K562 (cell line): ENCODE measurements around the gene PBX1. TPM values are rescaled to one million over a fixed set of nuclear protein-coding genes. Genes with fewer than 3 reads are reported as not detected.

ENCODE experiments used
- ATAC-seq: fragments of 200-7000 bp; cut with Tn5 transposase; 3 replicates; pipeline ENCODE4 v1.9.1; 2020; ENCODE audit warnings: moderate library complexity
- BruUV-seq: library from RNA; stranded (reverse); fragments of 400-500 nt; replicated peaks from 2 replicates; lab custom pipeline; 2021; lab: Mats Ljungman, UMichigan
- CTCF ChIA-PET: fragments of 300-600 bp; formaldehyde crosslinking; extraction: SDS; loops from one replicate; lab custom pipeline; 2021; ENCODE audit warnings: low intra/inter-chr PET ratio; lab: Yijun Ruan, JAX
- POLR2A ChIA-PET: fragments of 300-600, 350-650 bp; sonication (Branson Sonifier 250); formaldehyde crosslinking; extraction: SDS; loops from one replicate; lab custom pipeline; 2021; ENCODE audit warnings: antibody characterized with exemption, inconsistent platforms; lab: Yijun Ruan, JAX
- DNase-seq, 4 experiments: peaks; one replicate each; pipeline versions ENCODE4 v3.0.0 to v3.0.0-alpha.2; 2011 to 2018; ENCODE audit warnings: low spot score in 3 of 4, mixed read lengths in 3 of 4; ENCODE audit errors: extremely low read depth in 1 of 4
- FAIRE-seq: peaks from 2 replicates; lab custom pipeline; 2011; peaks lifted over from hg19 to GRCh38; lab: Jason Lieb, UNC
- H2AFZ ChIP-seq: 2 replicates; pipeline ENCODE4 v1.6.0; 2011; ENCODE audit warnings: low read depth, low read length, control low read depth, inconsistent platforms
- H3K27ac ChIP-seq: fragments of 200-600 bp; 3 replicates; pipeline ENCODE4 v1.8.0; 2011; ENCODE audit warnings: low read depth, mild to moderate bottlenecking, control low read depth, inconsistent platforms, low read length, moderate library complexity, mixed read lengths; ENCODE audit errors: extremely low read depth
- H3K27me3 ChIP-seq, 2 experiments: fragments of 300-600 bp in 1 of 2; 2 replicates in 1 of 2; 3 replicates in 1 of 2; pipeline versions ENCODE4 v1.6.0 to v1.8.0; 2011; ENCODE audit warnings: inconsistent platforms in 2 of 2, low read length in 2 of 2, mild to moderate bottlenecking in 1 of 2, mixed read lengths in 1 of 2, moderate library complexity in 1 of 2; ENCODE audit not compliant: control insufficient read depth in 2 of 2, insufficient read depth in 2 of 2
- H3K36me3 ChIP-seq: fragments of 300-600 bp; 3 replicates; pipeline ENCODE4 v1.8.0; 2011; ENCODE audit warnings: mild to moderate bottlenecking, low read length, inconsistent platforms; ENCODE audit not compliant: control insufficient read depth, insufficient read depth
- H3K4me1 ChIP-seq, 2 experiments: fragments of 200-600 bp in 1 of 2; replicated peaks in 1 of 2; 2 replicates in 1 of 2; 3 replicates in 1 of 2; pipeline versions ENCODE4 v1.5.1 to v1.8.0; 2011; ENCODE audit warnings: inconsistent platforms in 2 of 2, low read length in 2 of 2, mild to moderate bottlenecking in 1 of 2, mixed read lengths in 1 of 2, moderate library complexity in 1 of 2; ENCODE audit not compliant: control insufficient read depth in 2 of 2, insufficient read depth in 2 of 2
- H3K4me2 ChIP-seq: 2 replicates; pipeline ENCODE4 v1.6.1; 2011; ENCODE audit warnings: low read length, control low read depth, inconsistent platforms, mixed read lengths; ENCODE audit not compliant: insufficient read depth
- H3K4me3 ChIP-seq: fragments of 200-600 bp; sonication (generic), shearing (Covaris generic); 2 replicates; pipeline ENCODE4 v1.5.1; 2016; ENCODE audit warnings: control low read depth, inconsistent platforms
- H3K79me2 ChIP-seq: fragments of 200-600 bp; 3 replicates; pipeline ENCODE4 v1.8.0; 2011; ENCODE audit warnings: low read length, inconsistent platforms; ENCODE audit not compliant: control insufficient read depth, insufficient read depth
- H3K9ac ChIP-seq, 2 experiments: 2 replicates each; pipeline versions ENCODE4 v1.6.0 to v1.6.1; 2011; ENCODE audit warnings: low read depth in 2 of 2, low read length in 2 of 2, control low read depth in 1 of 2, inconsistent platforms in 1 of 2, mild to moderate bottlenecking in 1 of 2, mixed read lengths in 1 of 2; ENCODE audit not compliant: insufficient read depth in 1 of 2
- H3K9me1 ChIP-seq: one replicate; pipeline ENCODE4 v1.6.0; 2011; ENCODE audit warnings: inconsistent platforms, mild to moderate bottlenecking, low read length, moderate library complexity; ENCODE audit not compliant: control insufficient read depth, insufficient read depth
- H3K9me3 ChIP-seq: replicated peaks from 2 replicates; pipeline ENCODE4 v1.5.1; 2011; ENCODE audit warnings: low read depth, low read length, inconsistent platforms; ENCODE audit not compliant: control insufficient read depth, insufficient read depth
- H4K20me1 ChIP-seq: replicated peaks from 2 replicates; pipeline ENCODE4 v1.6.1; 2011; ENCODE audit warnings: low read length, inconsistent platforms, mixed read lengths; ENCODE audit not compliant: control insufficient read depth, insufficient read depth
- CCAR2 ChIP-seq: fragments of 200-400 bp; formaldehyde crosslinking; IDR thresholded peaks from 2 replicates; pipeline ENCODE4 v1.6.1; 2017; ENCODE audit warnings: mild to moderate bottlenecking, low read depth, low read length
- DACH1 ChIP-seq: fragments of 450-650 bp; IDR thresholded peaks from 2 replicates; pipeline ENCODE4 v1.6.1; 2018; ENCODE audit not compliant: partially characterized antibody
- DMBX1 ChIP-seq: fragments of 250-450 bp; sonication (Bioruptor Pico); IDR thresholded peaks from 2 replicates; pipeline ENCODE4 v1.8.0; 2022; ENCODE audit warnings: inconsistent platforms, mild to moderate bottlenecking, moderate library complexity, borderline replicate concordance
- EWSR1 ChIP-seq: fragments of 450-650 bp; IDR thresholded peaks from 2 replicates; pipeline ENCODE4 v1.6.1; 2018; ENCODE audit warnings: borderline replicate concordance, mild to moderate bottlenecking, low read depth, moderate library complexity; ENCODE audit not compliant: partially characterized antibody
- POLR2H ChIP-seq: IDR thresholded peaks from 2 replicates; pipeline ENCODE4 v1.6.1; 2016; ENCODE audit warnings: missing genetic modification characterization, low read depth, mild to moderate bottlenecking, control low read depth, missing compliant biosample characterization, moderate library complexity
- RBM22 ChIP-seq: fragments of 200-400 bp; formaldehyde crosslinking; IDR thresholded peaks from 2 replicates; pipeline ENCODE4 v1.6.1; 2018; ENCODE audit warnings: low read length, low read depth; ENCODE audit not compliant: poor library complexity, severe bottlenecking
- RBM34 ChIP-seq: fragments of 200-400 bp; formaldehyde crosslinking; IDR thresholded peaks from 2 replicates; pipeline ENCODE4 v1.6.1; 2018; ENCODE audit warnings: low read length, borderline replicate concordance; ENCODE audit not compliant: insufficient read depth
- SMARCB1 ChIP-seq: IDR thresholded peaks from 2 replicates; pipeline ENCODE4 v1.6.1; 2011; ENCODE audit warnings: improper control_type of control experiment, low read depth; ENCODE audit not compliant: insufficient read length
- YY1 ChIP-seq, 3 experiments: IDR thresholded peaks; 2 replicates each; pipeline ENCODE4 v1.6.1; 2011; ENCODE audit warnings: low read length in 2 of 3, mild to moderate bottlenecking in 2 of 3, moderate library complexity in 2 of 3, borderline replicate concordance in 1 of 3, control low read depth in 1 of 3, low read depth in 1 of 3; ENCODE audit not compliant: insufficient read depth in 3 of 3, insufficient replicate concordance in 2 of 3, control insufficient read depth in 1 of 3, insufficient read length in 1 of 3; ENCODE audit errors: extremely low read depth in 1 of 3
- ZFP36 ChIP-seq: fragments of 150-350 bp; IDR thresholded peaks from 2 replicates; pipeline ENCODE4 v1.6.1; 2018; ENCODE audit warnings: low read length, low read depth; ENCODE audit not compliant: partially characterized antibody
- ZNF551 ChIP-seq: fragments of 250-450 bp; sonication (Bioruptor Pico); IDR thresholded peaks from 2 replicates; pipeline ENCODE4 v1.5.0; 2021; ENCODE audit warnings: mild to moderate bottlenecking, moderate library complexity
- ZNF695 ChIP-seq: fragments of 450-650 bp; formaldehyde crosslinking; IDR thresholded peaks from 2 replicates; pipeline ENCODE4 v1.4.0; 2020; ENCODE audit warnings: mild to moderate bottlenecking, moderate library complexity
- WGBS: fragments of 100-300 bp; shearing (Covaris generic); methylation state at CpG from one replicate; pipeline ENCODE4 v1.1.6; 2016; ENCODE audit warnings: low coverage, mixed read lengths; ENCODE audit not compliant: insufficient coverage; ENCODE audit errors: missing lambda C conversion rate; 5-methylcytosine and 5-hydroxymethylcytosine counted together
- in situ Hi-C: fragments of 300-500 bp; cut with MboI; formaldehyde crosslinking; loops from 4 replicates; pipeline ENCODE4 v1.15.0; 2018; ENCODE audit warnings: inconsistent platforms, mixed read lengths
- intact Hi-C: fragments of 100-400 bp; cut with micrococcal nuclease; formaldehyde crosslinking; loops from 2 replicates; pipeline ENCODE4 v1.14.2; 2022
- polyA plus RNA-seq, 8 experiments: library from polyadenylated mRNA; depleted of rRNA in 4 of 8; stranded (reverse) in 5 of 8; unstranded in 3 of 8; fragments of >200 nt; fragmentation: Nextera tagmentation in 2 of 8; fragmentation: Illumina TruSeq in 1 of 8; extraction: Ambion mirVana in 2 of 8; extraction: Trizol in 1 of 8; gene quantifications; 2 replicates each; pipeline versions ENCODE4 v1.2.1 to v1.2.3, GENCODE V29; 2011 to 2014; ENCODE audit warnings: inconsistent platforms in 1 of 8, missing spikeins in 1 of 8
- total RNA-seq, 7 experiments: library from RNA; depleted of rRNA in 6 of 7; stranded (reverse); fragments of >200 nt in 6 of 7; fragmentation: Illumina TruSeq in 2 of 7; extraction: Trizol in 2 of 7; gene quantifications; 2 replicates each; pipeline versions ENCODE4 v1.2.1 to v1.2.3, GENCODE V29; 2011 to 2021; ENCODE audit warnings: low replicate concordance in 1 of 7
- TF ChIP-seq, protein P1 (sequence below): fragments of 250-450 bp; sonication (Bioruptor Pico); IDR thresholded peaks from 2 replicates; pipeline ENCODE4 v1.8.0; 2021; ENCODE audit warnings: borderline replicate concordance, mild to moderate bottlenecking, moderate library complexity; ENCODE audit not compliant: poor library complexity, severe bottlenecking
- TF ChIP-seq, protein P2 (sequence below): fragments of 250-450 bp; sonication (Bioruptor Pico); IDR thresholded peaks from 2 replicates; pipeline ENCODE4 v1.8.0; 2022; ENCODE audit warnings: inconsistent platforms

PBX1 gene
- total and polyA plus RNA-seq, 9 of the 15 experiments (the other 6 are each of a cell fraction or from before 2014, with no cell fraction given): 0.03 to 0.62 (median 0.17) TPM

DNA sequence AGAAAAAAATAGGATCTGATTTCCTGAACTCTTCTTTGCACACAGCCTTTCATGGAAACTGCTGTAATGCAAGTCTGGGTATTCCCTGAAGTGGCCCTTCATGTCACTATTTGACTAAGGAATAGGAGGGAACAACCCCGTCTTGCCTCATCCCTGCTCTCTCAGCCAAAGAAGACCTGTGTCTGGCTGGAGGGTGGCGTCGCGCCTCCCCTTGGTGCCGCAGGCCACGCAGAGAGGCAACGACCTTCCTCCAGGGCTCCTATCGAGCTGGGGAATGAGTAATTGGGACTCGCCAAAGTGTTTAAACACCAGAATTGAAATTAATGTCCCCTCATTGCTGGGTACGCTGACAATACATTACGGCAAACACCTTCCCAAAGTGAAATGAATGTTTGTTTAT is 129.8 kb downstream of the PBX1 start:
- no peak for TF ChIP-seq POLR2H
- TF ChIP-seq ZNF551 (CRISPR knock-in tag): no peak
- TF ChIP-seq, protein P1, sequence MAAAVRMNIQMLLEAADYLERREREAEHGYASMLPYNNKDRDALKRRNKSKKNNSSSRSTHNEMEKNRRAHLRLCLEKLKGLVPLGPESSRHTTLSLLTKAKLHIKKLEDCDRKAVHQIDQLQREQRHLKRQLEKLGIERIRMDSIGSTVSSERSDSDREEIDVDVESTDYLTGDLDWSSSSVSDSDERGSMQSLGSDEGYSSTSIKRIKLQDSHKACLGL (CRISPR knock-in tag): no peak
- TF ChIP-seq DACH1: no peak
- TF ChIP-seq YY1 (IDR thresholded peaks at IDR 0.05; ENCODE audit: borderline replicate concordance in 1 of 3, control insufficient read depth in 1 of 3, extremely low read depth in 1 of 3, insufficient read depth in 3 of 3, insufficient read length in 1 of 3, insufficient replicate concordance in 2 of 3, low read depth in 1 of 3, low read length in 2 of 3): no peak
- no peak for TF ChIP-seq SMARCB1
- no peak for TF ChIP-seq ZNF695
- no peak for TF ChIP-seq RBM22
- no peak for TF ChIP-seq ZFP36
- no peak for TF ChIP-seq CCAR2
- TF ChIP-seq, protein P2, sequence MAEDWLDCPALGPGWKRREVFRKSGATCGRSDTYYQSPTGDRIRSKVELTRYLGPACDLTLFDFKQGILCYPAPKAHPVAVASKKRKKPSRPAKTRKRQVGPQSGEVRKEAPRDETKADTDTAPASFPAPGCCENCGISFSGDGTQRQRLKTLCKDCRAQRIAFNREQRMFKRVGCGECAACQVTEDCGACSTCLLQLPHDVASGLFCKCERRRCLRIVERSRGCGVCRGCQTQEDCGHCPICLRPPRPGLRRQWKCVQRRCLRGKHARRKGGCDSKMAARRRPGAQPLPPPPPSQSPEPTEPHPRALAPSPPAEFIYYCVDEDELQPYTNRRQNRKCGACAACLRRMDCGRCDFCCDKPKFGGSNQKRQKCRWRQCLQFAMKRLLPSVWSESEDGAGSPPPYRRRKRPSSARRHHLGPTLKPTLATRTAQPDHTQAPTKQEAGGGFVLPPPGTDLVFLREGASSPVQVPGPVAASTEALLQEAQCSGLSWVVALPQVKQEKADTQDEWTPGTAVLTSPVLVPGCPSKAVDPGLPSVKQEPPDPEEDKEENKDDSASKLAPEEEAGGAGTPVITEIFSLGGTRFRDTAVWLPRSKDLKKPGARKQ (CRISPR knock-in tag): no peak
- no peak for TF ChIP-seq EWSR1
- no peak for TF ChIP-seq DMBX1 (CRISPR knock-in tag)
- no peak for TF ChIP-seq RBM34
- TF ChIP-seq, all 486 proteins: peak for 0
- ATAC-seq (no peak), DNase-seq (no peak), FAIRE-seq (no peak)
- peaks cover 0 to 17% of the 10 kb centered on the region in 2 experiments; a peak in 2 of 5 replicates for H3K4me1 ChIP-seq
- H3K79me2 ChIP-seq: no peaks in the 10 kb centered on the region
- H3K27ac ChIP-seq: no peak overlapping the region
- intact Hi-C loops: no loop called here
- H3K4me2 ChIP-seq: no peak overlapping the region
- no TSS peak for BruUV-seq
- POLR2A ChIA-PET: interaction anchor here (1.1 kb wide), 1 partner anchor 16 kb away, joined by 3 read pairs; no protein-coding TSS in a partner anchor
- 14% methylated on average over 11 of the region's 11 CpGs for WGBS
- CTCF ChIA-PET: no interaction called here
- H3K36me3 ChIP-seq: no peaks in the 10 kb centered on the region
- H3K9me3 ChIP-seq: no peaks in the 10 kb centered on the region; the same call in 1 of the 2 replicates
- H3K9ac ChIP-seq: no peak overlapping the region
- H4K20me1 ChIP-seq: no peaks in the 10 kb centered on the region
- in situ Hi-C loops: no loop called here
- no peaks in the 10 kb centered on the region for H3K9me1 ChIP-seq
- H2AFZ ChIP-seq: 0 out of 2 replicates have a peak overlapping the region, but pooled peaks have one; percentile 21
- no peak overlapping the region for H3K4me3 ChIP-seq
- H3K27me3 ChIP-seq: no peaks in the 10 kb centered on the region
